SIG-M5 treated with dmso at 0.1 percent for 504 hours (cell line): ENCODE data around the gene PRR19.
"Not testable (repeated sequence)": the region's sequence is repeated elsewhere in the genome, so short reads cannot be mapped to it uniquely, and the experiment has no call there.

Experiments used
- DNase-seq: peaks from one replicate; lab custom pipeline; 2025; ENCODE audit not compliant: unreplicated experiment; lab: John Stamatoyannopoulos, UW

The PRR19 gene

DNA sequence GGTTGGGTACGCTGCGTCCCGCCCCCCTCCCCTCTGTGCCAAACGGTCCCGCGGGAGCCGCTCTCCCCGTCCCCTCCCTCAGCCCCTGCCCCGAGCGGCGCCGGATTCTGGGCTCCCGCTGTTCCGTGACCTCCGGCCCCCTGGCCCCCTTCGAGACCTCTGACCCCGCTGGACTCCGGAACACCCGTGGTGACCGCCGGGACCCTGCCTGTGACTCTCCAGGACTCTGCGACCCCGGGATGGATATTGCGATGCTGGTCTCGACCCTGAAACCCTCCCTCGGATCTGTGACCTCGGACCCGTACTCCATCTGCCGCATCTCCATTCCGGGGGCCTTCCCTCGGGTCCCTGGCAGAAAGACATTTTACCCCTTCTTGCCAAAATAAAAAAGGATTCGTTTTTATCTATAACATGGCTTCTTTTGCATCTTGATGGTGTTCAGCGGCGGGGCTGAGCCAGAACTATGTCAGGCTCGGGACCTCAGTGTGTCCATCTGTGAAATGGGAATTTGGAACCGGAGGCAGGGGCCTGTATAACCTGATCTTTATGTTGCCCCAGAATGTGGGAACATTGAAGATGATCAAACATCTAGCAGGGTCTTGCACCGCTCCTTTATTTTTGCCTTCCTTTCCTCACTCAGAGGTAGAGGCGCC lies 22.8 kb downstream of the PRR19 start:
- DNase-seq: no peak

DNA sequence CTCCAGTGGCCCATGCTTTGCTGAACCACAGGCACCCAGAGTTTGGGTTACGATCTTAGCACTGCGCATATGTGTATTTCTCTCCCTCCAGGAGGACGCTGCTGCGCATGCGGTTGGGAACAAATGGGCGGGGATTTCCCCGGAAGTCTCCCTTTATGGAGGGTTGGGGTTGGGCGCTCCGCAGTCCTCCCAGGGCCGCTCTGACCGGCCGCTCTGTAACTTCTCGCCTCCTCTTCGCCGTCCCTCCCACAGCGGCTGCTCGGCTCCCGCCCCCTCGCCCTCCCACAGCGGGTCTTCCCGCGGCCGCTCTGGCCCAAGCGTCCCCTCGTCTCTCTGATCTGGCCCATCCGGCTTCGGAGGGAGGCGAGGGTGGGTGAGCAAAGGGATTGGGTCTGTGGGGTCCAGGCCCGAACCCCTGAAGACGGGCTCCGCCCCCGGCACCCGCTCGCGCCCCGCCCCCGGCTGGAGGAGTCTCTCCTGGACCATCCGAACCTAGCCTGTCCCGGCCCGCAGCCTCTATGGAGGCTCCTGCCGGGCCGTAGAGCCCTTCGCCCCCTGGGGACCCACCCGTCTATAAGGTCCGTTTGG lies 23.5 kb downstream of the PRR19 start, which contains the start of gene MEGF8:
TSS of gene MEGF8 (plus strand) at position 328 of the 588 bp plus-strand sequence. CDS start 609 bp downstream, outside the sequence.
- peak; percentile 99 for DNase-seq

DNA sequence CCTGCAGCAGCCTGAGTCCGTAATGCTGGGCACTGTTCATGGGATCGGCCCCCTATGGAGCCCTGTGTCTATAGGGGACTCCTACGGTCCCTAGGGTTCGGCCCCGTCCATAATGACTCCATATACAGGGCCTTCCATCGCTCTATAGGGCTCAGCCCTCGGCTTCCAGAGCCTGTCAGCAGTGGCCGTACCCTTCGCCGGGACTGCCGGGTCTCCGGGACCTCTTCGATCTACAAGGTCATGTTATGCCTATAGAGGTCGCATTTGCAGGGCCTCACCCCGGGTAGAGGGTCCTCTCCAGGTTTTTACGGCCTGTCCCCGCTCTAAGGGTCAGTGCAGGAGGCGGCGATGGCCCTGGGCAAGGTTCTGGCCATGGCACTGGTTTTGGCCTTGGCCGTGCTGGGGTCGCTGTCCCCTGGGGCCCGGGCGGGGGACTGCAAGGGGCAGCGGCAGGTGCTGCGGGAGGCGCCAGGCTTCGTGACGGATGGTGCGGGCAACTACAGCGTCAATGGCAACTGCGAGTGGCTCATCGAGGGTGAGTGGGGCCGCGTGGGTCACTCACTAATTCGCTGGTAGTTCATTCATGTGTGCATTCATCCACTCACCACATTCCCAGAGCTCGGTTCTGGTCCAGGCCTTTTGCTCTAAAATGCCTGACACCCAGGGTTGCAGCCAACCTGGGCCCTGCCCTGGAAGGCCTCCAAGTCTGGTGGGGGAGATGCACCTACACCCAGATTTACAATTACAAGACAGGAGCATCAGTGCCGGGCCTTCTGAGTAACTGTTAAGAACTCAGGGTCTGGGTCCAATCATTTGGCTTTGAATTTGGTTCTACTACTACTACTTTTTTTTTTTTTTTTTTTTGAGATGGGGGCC lies 24.2 kb downstream of the PRR19 start:
- DNase-seq: no peak

DNA sequence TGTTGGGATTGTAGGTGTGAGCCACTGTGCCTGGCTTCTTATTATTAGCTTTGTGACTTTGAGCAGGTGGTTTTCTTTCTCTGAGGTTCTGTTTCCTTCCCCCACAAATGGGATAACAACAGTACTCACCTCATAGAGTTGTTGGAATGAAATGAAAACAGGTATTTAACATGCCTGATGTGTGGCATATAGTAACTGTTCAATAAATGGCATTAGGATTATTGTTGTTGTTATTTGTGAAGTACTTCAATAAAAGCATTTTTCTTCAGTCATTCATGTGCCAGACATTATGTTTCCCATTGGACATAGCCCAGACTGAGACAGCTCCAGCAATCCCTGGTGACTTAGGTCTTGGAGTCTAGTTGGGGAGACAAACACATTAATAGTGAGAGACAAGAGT lies 25.0 kb downstream of the PRR19 start:
- no peak for DNase-seq

DNA sequence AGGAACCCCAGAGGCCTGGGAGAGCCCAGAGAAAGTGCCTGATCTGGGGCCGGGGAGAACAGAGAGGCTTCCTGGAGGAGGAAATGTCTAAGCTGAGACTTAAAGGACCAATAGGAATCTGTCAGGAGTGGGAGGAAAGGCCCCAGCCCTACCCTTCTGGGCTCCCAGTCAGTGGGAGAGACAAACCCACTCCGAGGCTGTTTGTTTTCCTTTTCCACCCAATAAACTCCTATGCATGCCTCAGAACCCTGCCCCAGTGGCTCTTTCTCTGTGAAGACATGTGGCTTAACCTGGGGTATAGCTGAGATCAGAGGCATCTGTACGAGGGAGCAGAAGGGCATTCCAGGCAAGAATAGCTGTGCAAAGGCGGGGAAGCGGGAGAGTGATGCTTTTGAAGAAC lies 25.4 kb downstream of the PRR19 start:
- no peak for DNase-seq

DNA sequence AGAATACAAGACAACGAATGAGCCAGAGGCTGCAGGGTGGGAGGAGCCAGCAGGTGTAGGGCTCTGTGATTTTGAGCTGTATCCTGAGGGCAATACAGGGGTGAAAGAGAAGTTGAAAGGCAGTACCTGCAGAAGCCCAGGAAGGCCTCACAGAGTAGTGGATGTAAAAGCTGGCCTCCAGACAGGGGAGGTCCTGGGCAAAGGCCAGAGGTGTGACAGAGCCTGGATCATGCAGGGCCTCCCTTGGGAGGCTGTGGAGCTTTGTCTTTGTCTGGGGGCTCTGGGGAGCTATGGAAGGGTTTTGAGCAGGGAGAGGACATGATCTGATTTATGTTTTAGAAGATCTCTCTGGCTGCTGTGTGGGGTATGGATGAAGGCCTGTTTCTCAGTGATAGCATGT lies 26.2 kb downstream of the PRR19 start:
- DNase-seq: no peak

DNA sequence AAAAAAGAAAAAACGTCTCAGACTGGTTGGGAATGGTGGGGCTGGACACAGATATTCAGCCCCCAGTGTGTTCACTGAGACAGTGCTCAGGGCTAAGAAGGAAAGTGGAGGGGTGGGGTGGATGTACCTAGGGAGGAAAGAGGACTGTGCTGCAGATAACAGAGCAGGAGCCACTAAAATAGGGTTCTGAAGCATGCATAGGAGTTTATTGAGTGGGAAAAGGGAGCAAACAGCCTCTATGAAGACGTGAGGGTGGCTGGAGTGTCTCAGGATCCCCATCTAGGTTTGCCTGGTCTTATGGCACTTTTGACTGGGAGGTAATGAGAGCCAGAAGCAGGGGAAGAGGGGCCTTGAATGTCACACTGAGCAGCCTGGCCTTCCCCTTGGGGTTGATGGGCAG lies 26.9 kb downstream of the PRR19 start:
- DNase-seq: no peak

DNA sequence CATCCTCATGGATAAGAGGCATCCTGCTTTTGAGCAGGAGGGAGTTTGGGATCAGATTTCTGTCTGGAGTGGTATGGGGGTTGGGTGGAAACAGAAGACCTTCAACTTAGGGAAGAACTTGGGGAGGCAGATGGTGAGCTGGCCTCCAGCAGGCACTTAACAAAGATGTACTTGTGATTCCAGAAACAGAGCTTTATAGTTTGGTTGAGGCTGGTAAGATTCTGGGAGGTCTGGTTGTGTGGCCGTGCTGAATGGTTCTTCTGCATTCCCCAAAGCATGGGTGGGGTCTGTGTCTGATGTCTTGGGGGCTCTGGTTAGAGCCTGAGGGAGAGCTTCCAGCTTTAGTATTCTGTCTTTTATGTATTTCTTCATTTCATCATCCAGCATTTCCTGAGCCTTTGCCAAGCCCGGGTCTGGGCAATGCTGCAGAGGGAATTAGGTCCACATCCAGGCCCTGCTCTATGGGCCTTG lies 28.3 kb downstream of the PRR19 start:
- DNase-seq: no peak

DNA sequence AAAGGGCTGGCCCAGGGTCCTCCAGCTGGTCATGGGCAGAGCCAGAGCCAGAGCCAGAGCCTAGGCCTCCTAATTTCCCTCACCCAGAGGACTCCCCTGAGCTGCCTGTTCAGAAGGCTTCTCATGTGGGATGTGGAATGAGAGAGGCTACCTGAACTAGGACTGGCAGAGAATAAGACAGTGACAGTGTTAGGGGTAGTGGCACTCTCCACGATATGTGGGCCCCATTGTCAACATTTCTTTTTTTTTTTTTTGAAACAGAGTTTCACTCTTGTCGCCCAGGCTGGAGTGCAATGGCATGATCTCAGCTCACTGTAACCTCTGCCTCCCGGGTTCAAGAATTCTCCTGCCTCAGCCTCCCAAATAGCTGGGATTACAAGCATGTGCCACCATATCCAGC lies 29.4 kb downstream of the PRR19 start:
- DNase-seq: not testable (repeated sequence)

DNA sequence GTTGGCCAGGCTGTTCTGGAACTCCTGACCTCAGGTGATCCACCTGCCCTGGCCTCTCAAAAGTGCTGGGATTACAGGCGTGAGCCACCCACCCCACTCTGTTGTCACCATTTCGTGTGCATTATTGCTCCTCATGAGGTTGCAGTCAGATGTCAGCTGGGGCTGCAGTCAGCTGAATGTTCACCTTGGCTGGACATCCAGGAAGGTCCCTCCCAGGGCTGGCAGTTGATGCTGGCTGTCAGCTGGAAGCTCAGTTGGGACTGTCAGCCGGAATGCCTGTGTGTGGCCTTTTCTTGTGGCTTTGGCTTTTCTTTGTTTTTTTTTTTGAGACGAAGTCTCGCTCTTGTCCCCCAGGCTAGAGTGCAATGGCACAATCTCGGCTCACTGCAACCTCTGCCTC lies 30.1 kb downstream of the PRR19 start:
- DNase-seq: no peak

DNA sequence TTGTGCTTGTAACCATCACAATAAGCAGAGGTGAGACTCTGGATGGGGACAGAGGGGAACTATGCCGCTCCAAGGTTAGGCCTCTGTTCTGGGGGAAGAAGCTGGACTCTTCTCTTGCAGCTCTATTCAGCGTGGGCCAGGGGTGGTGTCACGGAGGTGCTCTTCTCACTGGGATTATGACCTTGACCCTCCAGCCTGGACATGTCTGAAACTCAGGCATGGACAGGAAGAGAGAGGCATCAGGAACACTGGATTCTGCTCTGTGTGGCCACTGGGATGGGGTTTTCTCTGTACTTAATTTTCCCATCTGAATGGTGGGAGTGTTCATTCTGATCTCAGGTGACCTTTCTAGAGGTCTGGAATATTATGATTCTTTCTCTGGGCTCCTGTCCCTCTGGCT lies 31.1 kb downstream of the PRR19 start:
- DNase-seq: no peak

DNA sequence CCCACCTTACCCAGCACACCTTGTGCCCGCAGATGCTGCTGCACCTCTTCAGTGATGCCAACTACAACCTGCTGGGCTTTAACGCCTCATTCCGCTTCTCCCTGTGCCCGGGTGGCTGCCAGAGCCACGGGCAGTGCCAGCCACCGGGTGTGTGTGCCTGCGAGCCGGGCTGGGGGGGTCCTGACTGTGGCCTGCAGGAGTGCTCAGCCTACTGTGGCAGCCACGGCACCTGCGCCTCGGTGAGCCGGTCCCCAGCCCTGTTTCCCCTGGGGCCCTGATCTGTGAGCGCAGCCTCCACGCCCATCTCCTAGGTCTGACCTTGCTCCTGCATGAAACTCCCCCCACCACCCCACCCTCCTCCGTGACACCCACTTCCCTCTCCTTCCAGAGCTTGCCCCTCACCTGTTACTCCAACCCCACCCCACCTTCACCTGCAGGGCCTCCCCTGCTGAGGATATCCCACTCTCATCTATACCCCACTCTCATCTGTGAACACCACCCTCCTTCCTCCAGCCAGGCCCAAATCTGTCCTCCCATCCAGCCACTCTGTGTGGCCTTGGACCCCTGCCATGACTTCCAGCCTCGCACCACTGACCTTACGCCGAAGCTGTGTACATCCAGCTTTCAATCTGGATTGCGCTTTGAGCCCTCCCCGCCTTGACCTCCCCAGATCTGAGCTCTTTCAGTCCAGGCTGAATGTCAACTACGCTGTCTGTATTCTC lies 32.2 kb downstream of the PRR19 start:
- no peak for DNase-seq

DNA sequence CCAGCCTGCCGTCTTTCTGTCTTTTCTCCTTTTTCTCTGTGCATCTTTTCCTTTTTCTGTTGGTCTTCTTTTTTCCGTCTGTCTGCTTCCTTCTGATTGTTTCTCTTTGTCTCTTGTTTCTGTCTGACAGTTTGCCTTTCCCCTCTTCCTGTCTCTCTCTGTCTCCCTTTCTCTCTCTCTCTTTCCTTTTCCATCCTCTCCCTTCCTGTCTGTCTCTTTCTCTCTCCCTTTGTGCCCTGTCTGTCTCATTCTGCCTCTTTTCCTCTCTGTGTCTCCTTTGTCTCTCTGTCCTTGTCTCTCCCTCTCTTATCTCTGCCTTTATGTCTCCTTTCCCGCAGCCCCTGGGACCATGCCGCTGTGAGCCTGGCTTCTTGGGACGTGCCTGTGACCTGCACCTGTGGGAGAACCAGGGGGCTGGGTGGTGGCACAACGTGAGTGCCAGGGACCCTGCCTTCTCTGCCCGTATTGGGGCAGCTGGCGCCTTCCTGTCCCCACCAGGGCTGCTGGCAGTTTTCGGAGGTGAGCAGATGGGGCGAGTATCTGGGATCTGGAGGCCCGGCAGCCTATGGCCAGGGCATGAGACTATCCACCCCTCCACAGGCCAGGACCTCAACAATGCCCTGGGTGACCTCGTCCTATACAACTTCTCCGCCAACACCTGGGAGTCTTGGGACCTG lies 32.9 kb downstream of the PRR19 start:
- no peak for DNase-seq

DNA sequence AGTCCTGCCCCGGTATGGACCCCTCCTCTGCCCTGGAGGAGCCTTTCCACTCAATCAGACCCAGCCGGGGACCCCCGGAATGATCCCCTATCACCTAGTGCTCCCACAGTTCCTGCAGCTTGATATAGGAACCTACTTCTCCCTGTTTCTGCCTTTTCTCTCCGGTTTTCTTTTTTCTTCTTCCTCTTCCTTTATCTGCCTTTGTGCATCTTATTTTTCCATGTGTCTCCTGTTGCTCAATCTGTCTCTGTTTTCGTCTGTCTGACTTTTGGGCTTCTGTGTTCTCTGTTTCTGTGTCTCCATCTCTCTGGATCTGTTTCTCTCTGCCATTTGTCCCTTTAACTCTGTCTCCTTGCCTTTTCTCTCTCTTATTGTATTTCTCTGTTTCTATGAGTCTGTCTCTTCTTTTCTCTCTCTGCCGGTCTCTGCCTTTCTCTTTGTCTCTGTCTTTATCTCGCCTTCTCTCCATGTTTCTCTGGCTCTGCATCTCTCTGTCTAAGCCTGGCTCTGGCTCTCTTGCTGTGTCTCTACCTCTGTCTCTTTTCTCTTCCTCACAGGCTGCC lies 33.5 kb downstream of the PRR19 start:
- DNase-seq: peak; percentile 15

DNA sequence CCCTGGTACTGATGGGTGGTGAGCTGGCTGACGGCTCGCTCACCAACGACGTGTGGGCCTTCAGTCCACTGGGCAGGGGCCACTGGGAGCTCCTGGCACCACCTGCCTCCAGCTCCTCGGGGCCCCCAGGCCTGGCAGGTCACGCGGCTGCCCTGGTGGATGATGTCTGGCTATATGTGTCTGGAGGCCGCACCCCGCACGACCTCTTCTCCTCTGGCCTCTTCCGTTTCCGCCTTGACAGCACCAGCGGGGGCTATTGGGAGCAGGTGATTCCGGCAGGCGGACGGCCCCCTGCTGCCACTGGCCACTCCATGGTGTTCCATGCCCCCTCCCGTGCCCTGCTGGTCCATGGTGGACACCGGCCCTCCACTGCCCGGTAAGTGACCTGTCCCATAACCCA lies 34.0 kb downstream of the PRR19 start:
- DNase-seq: no peak

DNA sequence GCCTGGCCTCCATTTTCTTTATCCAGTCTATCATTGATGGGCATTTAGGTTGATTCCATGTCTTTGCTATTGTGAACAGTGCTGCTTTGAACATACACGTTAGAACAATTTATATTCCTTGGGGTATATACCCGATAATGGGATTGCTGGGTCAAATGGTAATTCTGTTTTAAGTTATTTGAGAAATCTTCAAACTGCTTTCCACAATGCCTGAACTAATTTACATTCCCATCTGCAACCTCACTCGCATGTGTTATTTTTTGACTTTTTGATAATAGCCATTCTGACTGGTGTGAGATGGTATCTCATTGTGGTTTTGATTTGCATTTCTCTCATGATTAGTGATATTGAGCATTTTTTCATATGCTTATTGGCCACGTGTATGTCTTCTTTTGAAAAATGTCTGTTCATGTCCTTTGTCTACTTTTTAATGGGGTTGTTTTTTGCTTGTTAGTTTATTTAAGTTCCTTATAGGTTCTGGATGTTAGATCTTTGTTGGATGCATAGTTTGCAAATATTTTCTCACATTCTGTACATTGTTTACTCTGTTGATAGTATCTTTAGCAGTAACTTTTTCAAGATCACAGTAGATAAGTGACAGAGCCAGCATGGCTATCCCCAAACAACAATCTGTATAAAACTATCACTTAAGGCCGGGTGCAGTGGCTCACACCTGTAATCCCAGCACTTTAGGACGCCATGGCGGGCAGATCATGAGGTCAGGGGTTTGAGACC lies 37.4 kb downstream of the PRR19 start:
- DNase-seq: not testable (repeated sequence)

DNA sequence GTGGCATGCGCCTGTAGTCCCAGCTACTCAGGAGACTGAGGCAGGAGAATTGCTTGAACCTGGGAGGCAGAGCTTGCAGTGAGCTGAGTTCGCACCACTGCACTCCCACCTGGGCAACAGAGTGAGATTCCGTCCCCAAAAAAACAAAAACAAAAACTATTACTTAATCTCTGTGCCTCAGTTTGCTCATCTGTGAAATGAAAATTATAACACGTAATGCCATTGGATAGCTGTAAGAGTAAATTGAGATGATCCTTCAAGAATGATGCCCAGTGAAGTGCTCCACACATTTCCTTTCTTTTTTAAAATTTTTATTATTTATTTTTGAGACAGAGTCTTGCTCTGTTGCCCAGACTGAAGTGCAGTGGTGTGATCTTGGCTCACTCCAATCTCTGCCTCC lies 38.0 kb downstream of the PRR19 start:
- DNase-seq: not testable (repeated sequence)

DNA sequence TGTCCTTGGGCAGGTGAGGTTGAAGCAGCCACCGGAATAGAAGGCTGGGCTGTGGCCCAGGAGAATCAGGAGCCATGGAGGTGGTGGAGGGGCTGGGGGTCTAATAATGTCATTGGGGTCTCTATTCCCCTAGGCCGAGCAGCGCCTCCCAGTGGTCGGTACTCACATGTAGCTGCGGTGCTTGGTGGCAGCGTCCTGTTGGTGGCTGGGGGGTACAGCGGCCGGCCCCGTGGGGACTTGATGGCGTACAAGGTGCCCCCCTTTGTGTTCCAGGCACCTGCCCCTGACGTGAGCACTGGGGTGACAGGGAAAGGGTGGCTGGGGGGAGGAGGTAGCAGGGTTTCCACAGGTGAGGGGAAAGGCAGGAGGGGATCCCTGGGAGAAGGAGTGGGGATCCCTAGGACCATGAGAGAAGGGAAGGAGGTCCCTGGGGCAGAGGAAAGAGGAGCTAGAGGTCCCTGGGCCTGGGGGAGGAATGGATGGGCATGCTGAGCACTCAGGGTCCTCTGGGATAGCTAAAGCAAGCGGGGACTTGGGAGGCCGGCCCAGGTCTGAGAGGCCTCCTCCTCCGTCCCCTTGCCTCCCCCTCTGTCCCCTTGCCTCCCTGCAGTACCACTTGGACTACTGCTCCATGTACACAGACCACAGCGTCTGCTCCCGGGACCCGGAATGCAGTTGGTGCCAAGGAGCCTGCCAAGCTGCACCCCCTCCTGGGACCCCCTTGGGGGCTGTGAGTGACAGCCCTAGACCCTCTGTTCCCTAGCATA lies 41.6 kb downstream of the PRR19 start:
- DNase-seq: no peak

DNA sequence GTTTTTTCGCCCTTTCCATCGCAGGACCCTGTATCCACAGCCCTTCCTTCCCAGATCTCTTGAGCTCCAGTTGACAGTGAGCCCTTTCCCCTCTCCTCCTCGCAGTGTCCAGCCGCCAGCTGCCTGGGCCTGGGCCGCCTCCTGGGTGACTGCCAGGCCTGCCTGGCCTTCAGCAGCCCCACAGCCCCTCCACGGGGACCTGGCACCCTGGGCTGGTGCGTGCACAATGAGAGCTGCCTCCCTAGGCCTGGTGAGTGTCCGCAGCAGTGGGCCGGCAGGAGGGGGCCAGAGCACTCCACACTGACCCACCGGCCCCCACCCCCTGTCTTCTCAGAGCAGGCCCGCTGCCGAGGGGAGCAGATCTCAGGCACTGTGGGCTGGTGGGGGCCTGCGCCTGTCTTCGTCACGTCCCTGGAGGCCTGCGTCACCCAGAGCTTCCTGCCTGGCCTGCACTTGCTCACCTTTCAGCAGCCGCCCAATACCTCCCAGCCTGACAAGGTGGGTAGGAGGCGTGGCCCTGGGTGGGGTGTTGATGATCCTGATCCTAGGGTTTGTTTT lies 42.5 kb downstream of the PRR19 start:
- no peak for DNase-seq
